GM12878 (cell line): Measurements from ENCODE around the gene NKIRAS1. TPM values are rescaled to one million over a fixed set of nuclear protein-coding genes. Genes with fewer than 3 reads are reported as not detected.

Experiments
- ATAC-seq: fragments of 200-7000 bp; cut with Tn5 transposase; 3 replicates; pipeline ENCODE4 v1.9.1; 2020; ENCODE audit warnings: mild to moderate bottlenecking, moderate library complexity
- BruUV-seq: library from RNA; stranded (reverse); fragments of 400-500 nt; replicated peaks from 2 replicates; lab custom pipeline; 2021; lab: Mats Ljungman, UMichigan
- CTCF ChIA-PET: fragments of 300-600 bp; sonication (Branson Sonifier 250); formaldehyde crosslinking; extraction: SDS; loops from one replicate; lab custom pipeline; 2021; ENCODE audit warnings: inconsistent platforms; lab: Yijun Ruan, JAX
- POLR2A ChIA-PET: fragments of 350-600 bp; formaldehyde crosslinking; extraction: SDS; loops from one replicate; lab custom pipeline; 2021; ENCODE audit warnings: inconsistent platforms; lab: Charles Lee
- RAD21 ChIA-PET: fragments of 300-600 bp; sonication (Branson Sonifier 250); formaldehyde crosslinking; loops from one replicate; lab custom pipeline; 2023; ENCODE audit warnings: antibody characterized with exemption; ENCODE audit not compliant: unreplicated experiment; lab: Charles Lee
- SMC1A ChIA-PET: fragments of 300-600 bp; sonication (Branson Sonifier 250); formaldehyde crosslinking; loops from one replicate; lab custom pipeline; 2023; ENCODE audit not compliant: unreplicated experiment, uncharacterized antibody; lab: Charles Lee
- DNase-seq: peaks from one replicate; pipeline ENCODE4 v3.0.0-alpha.2; 2011; ENCODE audit warnings: low read depth, low spot score
- FAIRE-seq: peaks from 3 replicates; lab custom pipeline; 2011; peaks lifted over from hg19 to GRCh38; lab: Jason Lieb, UNC
- H2AFZ ChIP-seq: 2 replicates; pipeline ENCODE4 v1.6.0; 2011; ENCODE audit warnings: low read depth, low read length, control low read depth; ENCODE audit not compliant: control insufficient read depth
- H3K27ac ChIP-seq: 2 replicates; pipeline ENCODE4 v1.5.1; 2011; ENCODE audit warnings: control low read depth; ENCODE audit not compliant: control insufficient read depth, insufficient read depth
- H3K27me3 ChIP-seq, 2 experiments: replicated peaks in 1 of 2; 2 replicates each; pipeline versions ENCODE4 v1.6.0 to v1.6.1; 2011; ENCODE audit warnings: low read length in 1 of 2; ENCODE audit not compliant: control insufficient read depth in 2 of 2, insufficient read depth in 2 of 2
- H3K36me3 ChIP-seq, 2 experiments: 2 replicates each; pipeline ENCODE4 v1.5.1; 2011; ENCODE audit warnings: low read length in 1 of 2; ENCODE audit not compliant: control insufficient read depth in 2 of 2, insufficient read depth in 2 of 2
- H3K4me1 ChIP-seq: 2 replicates; pipeline ENCODE4 v1.6.1; 2011; ENCODE audit warnings: mild to moderate bottlenecking, low read length, moderate library complexity, mixed read lengths; ENCODE audit not compliant: control insufficient read depth, insufficient read depth
- H3K4me2 ChIP-seq: 2 replicates; pipeline ENCODE4 v1.6.0; 2011; ENCODE audit warnings: control low read depth; ENCODE audit not compliant: control insufficient read depth, insufficient read depth
- H3K4me3 ChIP-seq: fragments of 200-600 bp; sonication (generic); 2 replicates; pipeline ENCODE4 v1.5.1; 2016
- H3K79me2 ChIP-seq: 2 replicates; pipeline ENCODE4 v1.6.0; 2011; ENCODE audit warnings: low read length; ENCODE audit not compliant: control insufficient read depth, insufficient read depth
- H3K9ac ChIP-seq: 2 replicates; pipeline ENCODE4 v1.8.0; 2011; ENCODE audit warnings: low read length, control low read depth, mixed read lengths; ENCODE audit not compliant: control insufficient read depth, insufficient read depth
- H3K9me3 ChIP-seq: replicated peaks from 3 replicates; pipeline ENCODE4 v1.5.1; 2011; ENCODE audit warnings: mild to moderate bottlenecking, low read length; ENCODE audit not compliant: control insufficient read depth, insufficient read depth
- H4K20me1 ChIP-seq: 2 replicates; pipeline ENCODE4 v1.6.0; 2011; ENCODE audit not compliant: control insufficient read depth, insufficient read depth
- BCL3 ChIP-seq: IDR thresholded peaks from 2 replicates; pipeline ENCODE4 v1.6.1; 2011; ENCODE audit warnings: borderline replicate concordance, low read depth, mild to moderate bottlenecking, moderate library complexity, low read length; ENCODE audit not compliant: insufficient read depth, poor library complexity, severe bottlenecking
- CBFB ChIP-seq: IDR thresholded peaks from 2 replicates; pipeline ENCODE4 v1.6.1; 2016; ENCODE audit warnings: antibody characterized with exemption, low read depth
- CREB1 ChIP-seq: IDR thresholded peaks from 2 replicates; pipeline ENCODE4 v1.6.1; 2012; ENCODE audit warnings: low read depth, mild to moderate bottlenecking, inconsistent platforms
- EP300 ChIP-seq, 2 experiments: fragments of 150-350 bp in 1 of 2; IDR thresholded peaks; 2 replicates each; pipeline ENCODE4 v1.6.1; 2011 to 2012; ENCODE audit warnings: low read depth in 2 of 2, low read length in 2 of 2, borderline replicate concordance in 1 of 2, improper control_type of control experiment in 1 of 2, inconsistent platforms in 1 of 2; ENCODE audit not compliant: control insufficient read depth in 1 of 2
- ESRRA ChIP-seq: IDR thresholded peaks from 2 replicates; pipeline ENCODE4 v1.6.1; 2012; ENCODE audit warnings: mild to moderate bottlenecking, low read length, improper control_type of control experiment
- MEF2B ChIP-seq: fragments of 450-650 bp; IDR thresholded peaks from 2 replicates; pipeline ENCODE4 v1.6.1; 2018; ENCODE audit warnings: mild to moderate bottlenecking, moderate library complexity; ENCODE audit not compliant: partially characterized antibody, poor library complexity, severe bottlenecking
- RUNX3 ChIP-seq: IDR thresholded peaks from 2 replicates; pipeline ENCODE4 v1.6.1; 2012; ENCODE audit warnings: low read length, inconsistent platforms
- SMARCA5 ChIP-seq: fragments of 450-650 bp; IDR thresholded peaks from 2 replicates; pipeline ENCODE4 v1.6.1; 2017; ENCODE audit warnings: mild to moderate bottlenecking
- SPI1 ChIP-seq: IDR thresholded peaks from 2 replicates; pipeline ENCODE4 v1.6.1; 2011; ENCODE audit warnings: low read depth, mild to moderate bottlenecking, low read length, moderate library complexity, borderline replicate concordance; ENCODE audit not compliant: insufficient read depth
- USF2 ChIP-seq: IDR thresholded peaks from 2 replicates; pipeline ENCODE4 v1.6.1; 2011; ENCODE audit warnings: low read depth, low read length, improper control_type of control experiment, borderline replicate concordance
- ZSCAN29 ChIP-seq: fragments of 450-650 bp; IDR thresholded peaks from 2 replicates; pipeline ENCODE4 v1.6.1; 2017; ENCODE audit warnings: mild to moderate bottlenecking, moderate library complexity
- WGBS: methylation state at CpG from one replicate; pipeline ENCODE4 v1.1.6; 2016; ENCODE audit warnings: low lambda C conversion rate; ENCODE audit not compliant: insufficient replicate concordance, insufficient coverage; ENCODE audit errors: missing lambda C conversion rate; 5-methylcytosine and 5-hydroxymethylcytosine counted together
- in situ Hi-C: fragments of 300-500 bp; cut with MboI; formaldehyde crosslinking; loops from 9 replicates; pipeline ENCODE4 v1.14.3; 2018; ENCODE audit warnings: mixed read lengths
- intact Hi-C: fragments of 100-400 bp; cut with micrococcal nuclease; formaldehyde crosslinking; loops from one replicate; pipeline ENCODE4 v1.14.2; 2022; ENCODE audit not compliant: unreplicated experiment
- polyA plus RNA-seq, 11 experiments: library from polyadenylated mRNA; depleted of rRNA in 4 of 11; unstranded in 6 of 11; stranded (reverse) in 5 of 11; fragments of >200 nt; fragmentation: Nextera tagmentation in 4 of 11; fragmentation: Illumina TruSeq in 1 of 11; extraction: Ambion mirVana in 4 of 11; extraction: Trizol in 1 of 11; gene quantifications; 1 replicate in 1 of 11; 2 replicates in 10 of 11; pipeline versions ENCODE4 v1.2.1 to v1.2.3, GENCODE V29; 2011 to 2016; ENCODE audit warnings: inconsistent platforms in 2 of 11, missing spikeins in 2 of 11, low read depth in 1 of 11
- total RNA-seq, 4 experiments: library from RNA; depleted of rRNA in 3 of 4; stranded (reverse); fragments of >200 nt in 3 of 4; fragmentation: Illumina TruSeq in 1 of 4; extraction: Trizol in 1 of 4; gene quantifications; 2 replicates each; pipeline versions ENCODE4 v1.2.1 to v1.2.3, GENCODE V29; 2013 to 2021

Gene NKIRAS1
- total and polyA plus RNA-seq, 10 of the 15 experiments (the other 5 are each of a cell fraction or from before 2014, with no cell fraction given): 7.1 to 17.9 (median 10.9) TPM

- WGBS: 27% methylated on average over 1 of the region's 1 CpG
- Histone ChIP-seq H3K79me2 (peaks cover 78% of the 10 kb centered on the region), H3K36me3 (peaks cover 2 to 7% of the 10 kb centered on the region in 2 experiments; a peak in 3 of 4 replicates), H3K9me3 (no peaks in the 10 kb centered on the region), H3K4me3 (no peak overlapping the region), H2AFZ (no peak overlapping the region), H3K27ac (no peak overlapping the region), H3K4me1 (peaks cover 30% of the 10 kb centered on the region), H4K20me1 (peaks cover 3% of the 10 kb centered on the region; the same call in 1 of the 2 replicates), H3K4me2 (peak overlapping the region; percentile 4; the same call in 1 of the 2 replicates), H3K27me3 (no peaks in the 10 kb centered on the region), H3K9ac (no peak overlapping the region)
- in situ Hi-C loops: no loop called here
- FAIRE-seq (no peak), ATAC-seq (no peak), DNase-seq (no peak)
- ChIA-PET SMC1A (interaction anchor here (0.6 to 13.0 kb wide), 12 partner anchors 10 to 619 kb away, joined by 3 to 171 read pairs (median 3); no protein-coding TSS in a partner anchor), RAD21 (interaction anchor here (0.9 to 7.2 kb wide), 7 partner anchors 8 to 97 kb away, joined by 3 to 62 read pairs (median 10); no protein-coding TSS in a partner anchor), CTCF (interaction anchor here (0.6 to 10.9 kb wide), 8 partner anchors 7 to 336 kb away, joined by 3 to 94 read pairs (median 4); no protein-coding TSS in a partner anchor), POLR2A (interaction anchor here (0.6 to 4.5 kb wide), 6 partner anchors 7 to 32 kb away, joined by 3 to 14 read pairs (median 4); no protein-coding TSS in a partner anchor)
- no TSS peak for BruUV-seq
- intact Hi-C loops: no loop called here
- TF ChIP-seq BCL3 (no peak), SPI1 (no peak), MEF2B (no peak), EP300 (IDR thresholded peaks at IDR 0.05; ENCODE audit: borderline replicate concordance in 1 of 2, control insufficient read depth in 1 of 2, low read depth in 2 of 2, low read length in 2 of 2) (no peak), CREB1 (no peak), RUNX3 (no peak), ZSCAN29 (no peak), USF2 (no peak), ESRRA (no peak), CBFB (no peak), SMARCA5 (no peak)
These were observed 57.6 kb downstream of the NKIRAS1 start for GRCh38 chr3:23859012-23859743.
